ENCODE data around the gene CUL5. TPM values are rescaled to one million over a fixed set of nuclear protein-coding genes. Genes with fewer than 3 reads are reported as not detected.

Gene CUL5
- total RNA-seq, 2 experiments from 2014 or later: 18.8 to 39.7 TPM

- CTCF ChIA-PET (ENCODE audit: unreplicated experiment): no interaction called here
- Histone ChIP-seq H3K9me2 (ENCODE audit: insufficient read depth, low read length) (no peaks in the 10 kb centered on the region), H2AFZ (ENCODE audit: low read length) (no peak overlapping the region), H3K4me3 (ENCODE audit: low read depth, low read length, poor library complexity, severe bottlenecking) (no peak overlapping the region), H3K36me3 (ENCODE audit: insufficient read depth, low read length) (no peaks in the 10 kb centered on the region), H3K4me1 (ENCODE audit: insufficient read depth, low read length, poor library complexity, severe bottlenecking) (no peaks in the 10 kb centered on the region), H3K4me2 (ENCODE audit: low read length) (no peak overlapping the region), H3K9me3 (ENCODE audit: low read length) (no peaks in the 10 kb centered on the region), H3K79me2 (ENCODE audit: insufficient read depth, low read depth, low read length) (no peaks in the 10 kb centered on the region), H4K20me1 (ENCODE audit: insufficient read depth, low read length) (no peaks in the 10 kb centered on the region), H3K27ac (ENCODE audit: low read depth, low read length, poor library complexity, severe bottlenecking) (no peak overlapping the region)
- POLR2A ChIA-PET: no interaction called here
- no peak for TF ChIP-seq EZH2phosphoT487 (IDR thresholded peaks at IDR 0.05; ENCODE audit: borderline replicate concordance, low read depth, low read length)
- no peak for TF ChIP-seq CTCF (conservative IDR thresholded peaks at IDR 0.05; ENCODE audit: low read length)
- intact Hi-C loops (cut with micrococcal nuclease; ENCODE audit: unreplicated experiment): no loop called here
- no TSS peak for BruUV-seq (replicated peaks)
- no peak for DNase-seq (ENCODE audit: low spot score)
Measured at GRCh38 chr11:107991868-107992414, 16.8 kb upstream of the CUL5 start.

- Histone ChIP-seq H3K4me2 (ENCODE audit: low read length) (no peak overlapping the region), H4K20me1 (ENCODE audit: insufficient read depth, low read length) (no peaks in the 10 kb centered on the region), H3K36me3 (ENCODE audit: insufficient read depth, low read length) (no peaks in the 10 kb centered on the region), H3K4me1 (ENCODE audit: insufficient read depth, low read length, poor library complexity, severe bottlenecking) (no peaks in the 10 kb centered on the region), H3K9me2 (ENCODE audit: insufficient read depth, low read length) (no peaks in the 10 kb centered on the region), H2AFZ (ENCODE audit: low read length) (no peak overlapping the region), H3K9me3 (ENCODE audit: low read length) (no peaks in the 10 kb centered on the region), H3K79me2 (ENCODE audit: insufficient read depth, low read depth, low read length) (no peaks in the 10 kb centered on the region), H3K4me3 (ENCODE audit: low read depth, low read length, poor library complexity, severe bottlenecking) (no peak overlapping the region), H3K27ac (ENCODE audit: low read depth, low read length, poor library complexity, severe bottlenecking) (no peak overlapping the region)
- intact Hi-C loops (cut with micrococcal nuclease; ENCODE audit: unreplicated experiment): no loop called here
- TF ChIP-seq CTCF (conservative IDR thresholded peaks at IDR 0.05; ENCODE audit: low read length) (no peak), EZH2phosphoT487 (IDR thresholded peaks at IDR 0.05; ENCODE audit: borderline replicate concordance, low read depth, low read length) (no peak)
- POLR2A ChIA-PET: interaction anchor here (0.7 kb wide), 1 partner anchor 467 kb away, joined by 3 read pairs; no protein-coding TSS in a partner anchor
- no peak for DNase-seq (ENCODE audit: low spot score)
- CTCF ChIA-PET (ENCODE audit: unreplicated experiment): interaction anchor here (0.6 kb wide), 1 partner anchor 67 kb away, joined by 4 read pairs; no protein-coding TSS in a partner anchor
- BruUV-seq (replicated peaks): no TSS peak
Measured at GRCh38 chr11:107996006-107996776, 12.5 kb upstream of the CUL5 start.

GRCh38 chr11:107998761-107999160, 9.9 kb upstream of the CUL5 start:
- no peaks in the 10 kb centered on the region for H3K79me2 ChIP-seq (ENCODE audit: insufficient read depth, low read depth, low read length)
- no peaks in the 10 kb centered on the region for H3K9me3 ChIP-seq (ENCODE audit: low read length)
- intact Hi-C loops (cut with micrococcal nuclease; ENCODE audit: unreplicated experiment): no loop called here
- no TSS peak for BruUV-seq (replicated peaks)
- no peak overlapping the region for H3K27ac ChIP-seq (ENCODE audit: low read depth, low read length, poor library complexity, severe bottlenecking)
- CTCF ChIA-PET (ENCODE audit: unreplicated experiment): interaction anchor here (1.3 kb wide), 1 partner anchor 10 kb away, joined by 4 read pairs; the partner anchor contains the start of gene CUL5
- H4K20me1 ChIP-seq (ENCODE audit: insufficient read depth, low read length): no peaks in the 10 kb centered on the region
- no peak overlapping the region for H3K4me2 ChIP-seq (ENCODE audit: low read length)
- POLR2A ChIA-PET: interaction anchor here (0.6 kb wide), 1 partner anchor 65 kb away, joined by 3 read pairs; no protein-coding TSS in a partner anchor
- no peaks in the 10 kb centered on the region for H3K36me3 ChIP-seq (ENCODE audit: insufficient read depth, low read length)
- H3K4me3 ChIP-seq (ENCODE audit: low read depth, low read length, poor library complexity, severe bottlenecking): no peak overlapping the region
- TF ChIP-seq CTCF (conservative IDR thresholded peaks at IDR 0.05; ENCODE audit: low read length) (no peak), EZH2phosphoT487 (IDR thresholded peaks at IDR 0.05; ENCODE audit: borderline replicate concordance, low read depth, low read length) (no peak)
- H3K4me1 ChIP-seq (ENCODE audit: insufficient read depth, low read length, poor library complexity, severe bottlenecking): no peaks in the 10 kb centered on the region
- DNase-seq (ENCODE audit: low spot score): no peak
- no peaks in the 10 kb centered on the region for H3K9me2 ChIP-seq (ENCODE audit: insufficient read depth, low read length)
- H2AFZ ChIP-seq (ENCODE audit: low read length): no peak overlapping the region
